Stimulated activated CD4-positive, alpha-beta T cell treated with anti-CD3 and anti-CD28 coated beads, Interleukin-1b, Interleukin-23, amount 100 ng/mL, for 1 hour (primary cell): ENCODE results near the gene IFNL3.

Source experiments
- DNase-seq, 2 donors: peaks; one replicate each; pipeline ENCODE4 v3.0.0-alpha.2; 2020; ENCODE audit warnings: low read depth in 2 of 2

Gene IFNL3

GRCh38 chr19:39193803-39194202 is 51.0 kb downstream of the IFNL3 start:
- no peak for DNase-seq
